ENCODE data around the gene SPATA31C1. TPM values are rescaled to one million over a fixed set of nuclear protein-coding genes. Genes with fewer than 3 reads are reported as not detected.
"Not testable (repeated sequence)": the region's sequence is repeated elsewhere in the genome, so short reads cannot be mapped to it uniquely, and the experiment has no call there.

Gene SPATA31C1
- total RNA-seq, 1 donor from 2014 or later: not detected

- H3K4me1 Mint-ChIP-seq (ENCODE audit: low read depth): peaks cover 2% of the 10 kb centered on the region
- no peaks in the 10 kb centered on the region for H3K9me3 Mint-ChIP-seq
- peaks cover 12% of the 10 kb centered on the region for H3K27me3 Mint-ChIP-seq (ENCODE audit: low read depth)
- intact Hi-C loops (cut with micrococcal nuclease): no loop called here
- H3K4me3 Mint-ChIP-seq (ENCODE audit: low read depth): no peak overlapping the region
- no peaks in the 10 kb centered on the region for H3K36me3 Mint-ChIP-seq (ENCODE audit: low read depth)
- no peak for DNase-seq (ENCODE audit: low spot score)
- no peak overlapping the region for H3K27ac Mint-ChIP-seq
Observed at GRCh38 chr9:87889882-87890252, 27.9 kb upstream of the SPATA31C1 start.

- no peak overlapping the region for H3K27ac Mint-ChIP-seq
- no peak overlapping the region for H3K4me3 Mint-ChIP-seq (ENCODE audit: low read depth)
- peaks cover 12% of the 10 kb centered on the region for H3K27me3 Mint-ChIP-seq (ENCODE audit: low read depth)
- no peaks in the 10 kb centered on the region for H3K36me3 Mint-ChIP-seq (ENCODE audit: low read depth)
- peaks cover 2% of the 10 kb centered on the region for H3K4me1 Mint-ChIP-seq (ENCODE audit: low read depth)
- H3K9me3 Mint-ChIP-seq: no peaks in the 10 kb centered on the region
- DNase-seq (ENCODE audit: low spot score): no peak
- intact Hi-C loops (cut with micrococcal nuclease): no loop called here
Observed at GRCh38 chr9:87890837-87891236, 26.9 kb upstream of the SPATA31C1 start.

- Mint-ChIP-seq H3K36me3 (ENCODE audit: low read depth) (no peaks in the 10 kb centered on the region), H3K27me3 (ENCODE audit: low read depth) (peaks cover 12% of the 10 kb centered on the region), H3K27ac (no peak overlapping the region), H3K4me3 (ENCODE audit: low read depth) (no peak overlapping the region), H3K9me3 (no peaks in the 10 kb centered on the region), H3K4me1 (ENCODE audit: low read depth) (peaks cover 2% of the 10 kb centered on the region)
- no peak for DNase-seq (ENCODE audit: low spot score)
- intact Hi-C loops (cut with micrococcal nuclease): no loop called here
Observed at GRCh38 chr9:87891754-87892153, 26.0 kb upstream of the SPATA31C1 start.

- Mint-ChIP-seq H3K27me3 (ENCODE audit: low read depth) (peaks cover 14% of the 10 kb centered on the region), H3K9me3 (no peaks in the 10 kb centered on the region), H3K4me1 (ENCODE audit: low read depth) (peaks cover 2% of the 10 kb centered on the region), H3K27ac (no peak overlapping the region), H3K4me3 (ENCODE audit: low read depth) (no peak overlapping the region), H3K36me3 (ENCODE audit: low read depth) (no peaks in the 10 kb centered on the region)
- DNase-seq (ENCODE audit: low spot score): no peak
- intact Hi-C loops (cut with micrococcal nuclease): no loop called here
Observed at GRCh38 chr9:87892956-87893355, 24.8 kb upstream of the SPATA31C1 start.

GRCh38 chr9:87894998-87895625 is 22.6 kb upstream of the SPATA31C1 start:
- Mint-ChIP-seq H3K27me3 (ENCODE audit: low read depth) (peaks cover 23% of the 10 kb centered on the region), H3K36me3 (ENCODE audit: low read depth) (no peaks in the 10 kb centered on the region), H3K9me3 (no peaks in the 10 kb centered on the region)

GRCh38 chr9:87896891-87897290 is 20.9 kb upstream of the SPATA31C1 start:
- Mint-ChIP-seq H3K27me3 (ENCODE audit: low read depth) (peaks cover 26% of the 10 kb centered on the region), H3K9me3 (peaks cover 4% of the 10 kb centered on the region), H3K27ac (no peak overlapping the region), H3K4me1 (ENCODE audit: low read depth) (peaks cover 2% of the 10 kb centered on the region), H3K36me3 (ENCODE audit: low read depth) (no peaks in the 10 kb centered on the region), H3K4me3 (ENCODE audit: low read depth) (no peak overlapping the region)
- intact Hi-C loops (cut with micrococcal nuclease): no loop called here
- no peak for DNase-seq (ENCODE audit: low spot score)

More at GRCh38 chr9:87894998-87895625, 22.6 kb upstream of the SPATA31C1 start:
- Mint-ChIP-seq H3K4me1 (ENCODE audit: low read depth) (peaks cover 2% of the 10 kb centered on the region), H3K4me3 (ENCODE audit: low read depth) (no peak overlapping the region), H3K27ac (no peak overlapping the region)
- DNase-seq (ENCODE audit: low spot score): no peak
- intact Hi-C loops (cut with micrococcal nuclease): no loop called here

DNA sequence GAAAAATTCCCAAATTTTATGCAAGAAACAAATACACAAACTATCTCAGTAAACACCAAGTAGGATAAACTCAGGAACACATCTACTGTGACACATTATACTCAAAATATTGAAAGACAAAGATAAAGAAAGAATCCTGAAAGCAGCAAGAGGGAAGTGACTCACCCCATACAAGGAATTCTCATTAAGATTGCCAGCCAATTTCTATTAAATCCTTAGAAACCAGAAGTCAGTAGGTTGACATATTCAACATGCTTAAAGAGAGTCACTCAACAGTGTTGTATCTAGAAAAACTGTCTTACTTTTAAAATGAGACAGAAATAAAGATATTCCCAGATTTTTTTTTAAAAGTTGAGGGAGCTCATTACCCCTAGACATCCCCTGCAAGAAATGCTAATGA is 19.6 kb upstream of the SPATA31C1 start:
- no peaks in the 10 kb centered on the region for H3K36me3 Mint-ChIP-seq (ENCODE audit: low read depth)
- H3K4me3 Mint-ChIP-seq (ENCODE audit: low read depth): no peak overlapping the region
- no peak for DNase-seq (ENCODE audit: low spot score)
- intact Hi-C loops (cut with micrococcal nuclease): no loop called here
- no peaks in the 10 kb centered on the region for H3K4me1 Mint-ChIP-seq (ENCODE audit: low read depth)
- peaks cover 20% of the 10 kb centered on the region for H3K27me3 Mint-ChIP-seq (ENCODE audit: low read depth)
- H3K9me3 Mint-ChIP-seq: peaks cover 4% of the 10 kb centered on the region
- no peak overlapping the region for H3K27ac Mint-ChIP-seq

- Mint-ChIP-seq H3K27me3 (ENCODE audit: low read depth) (peaks cover 14% of the 10 kb centered on the region), H3K9me3 (peaks cover 13% of the 10 kb centered on the region)
- H3K4me1 Mint-ChIP-seq (ENCODE audit: low read depth); H3K27ac Mint-ChIP-seq; H3K36me3 Mint-ChIP-seq (ENCODE audit: low read depth); H3K4me3 Mint-ChIP-seq (ENCODE audit: low read depth); DNase-seq (ENCODE audit: low spot score); intact Hi-C loops (cut with micrococcal nuclease): not testable (repeated sequence)
Observed at GRCh38 chr9:87902371-87902770, 15.4 kb upstream of the SPATA31C1 start.

DNA sequence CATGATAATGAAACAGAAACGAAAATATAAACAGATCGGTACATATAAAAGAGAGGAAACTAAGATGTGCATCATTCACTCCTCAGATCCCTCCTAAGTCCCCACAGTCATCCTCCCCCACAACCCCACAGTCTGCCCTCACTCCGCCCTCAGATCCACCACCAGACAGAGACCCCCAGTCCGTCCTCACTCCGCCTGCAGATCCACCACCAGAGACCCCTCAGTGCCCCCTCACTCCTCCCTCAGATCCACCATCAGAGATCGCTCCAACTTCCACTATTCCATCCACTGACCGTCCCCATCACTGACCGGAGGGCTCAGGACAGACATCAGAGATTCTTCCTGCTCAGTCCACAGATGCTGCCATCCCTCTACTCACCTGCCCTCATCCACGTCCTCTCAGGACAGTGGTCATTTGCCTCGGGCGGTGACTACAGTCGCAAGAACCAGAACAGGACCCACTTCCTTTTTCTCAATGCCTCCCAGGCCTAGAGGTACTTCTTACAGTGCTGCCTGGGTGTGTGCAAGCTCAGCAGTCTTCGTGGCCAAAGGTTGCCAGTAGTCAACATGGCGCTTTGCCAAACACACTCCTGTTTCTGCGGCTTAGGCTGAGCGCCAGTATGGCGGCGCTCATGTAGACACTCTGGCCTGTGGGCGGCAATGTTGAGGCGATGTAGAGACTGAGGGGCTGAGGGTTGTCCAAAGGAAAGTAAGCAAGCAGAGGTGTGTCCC is 8.3 kb upstream of the SPATA31C1 start:
- H3K36me3 Mint-ChIP-seq (ENCODE audit: low read depth): no peaks in the 10 kb centered on the region

GRCh38 chr9:87910821-87911220 is 6.9 kb upstream of the SPATA31C1 start:
- no peak overlapping the region for H3K4me3 Mint-ChIP-seq (ENCODE audit: low read depth)

More for the DNA sequence above, 8.3 kb upstream of the SPATA31C1 start:
- Mint-ChIP-seq H3K4me3 (ENCODE audit: low read depth) (no peak overlapping the region), H3K27me3 (ENCODE audit: low read depth) (peaks cover 11% of the 10 kb centered on the region), H3K27ac (no peak overlapping the region), H3K9me3 (no peaks in the 10 kb centered on the region), H3K4me1 (ENCODE audit: low read depth) (no peaks in the 10 kb centered on the region)
- no peak for DNase-seq (ENCODE audit: low spot score)
- intact Hi-C loops (cut with micrococcal nuclease): no loop called here

DNA sequence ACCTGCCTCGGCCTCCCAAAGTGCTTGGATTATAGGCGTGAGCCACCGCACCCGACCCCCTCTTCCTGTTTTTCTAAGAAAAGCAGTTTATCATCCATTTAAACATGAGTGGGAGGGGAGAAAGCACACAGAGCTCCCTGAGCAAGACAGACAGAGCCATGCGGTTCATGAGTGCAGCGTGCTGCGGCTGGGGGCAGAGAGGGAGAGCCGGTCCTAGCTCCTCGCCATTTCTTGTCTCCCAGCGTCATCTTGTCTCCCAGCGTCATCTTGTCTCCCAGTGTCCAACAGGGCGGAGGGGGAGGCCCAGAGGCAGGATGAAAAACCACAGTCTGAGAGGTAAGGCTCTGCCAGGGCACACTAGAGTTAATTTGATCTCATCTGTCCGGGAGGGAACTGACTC is 1.3 kb downstream of the SPATA31C1 start:
- H3K36me3 Mint-ChIP-seq (ENCODE audit: low read depth); DNase-seq (ENCODE audit: low spot score); H3K4me3 Mint-ChIP-seq (ENCODE audit: low read depth); H3K27me3 Mint-ChIP-seq (ENCODE audit: low read depth); H3K27ac Mint-ChIP-seq; intact Hi-C loops (cut with micrococcal nuclease); H3K4me1 Mint-ChIP-seq (ENCODE audit: low read depth); H3K9me3 Mint-ChIP-seq: not testable (repeated sequence)

More at GRCh38 chr9:87910821-87911220, 6.9 kb upstream of the SPATA31C1 start:
- H3K27ac Mint-ChIP-seq: no peak overlapping the region
- intact Hi-C loops (cut with micrococcal nuclease): no loop called here
- no peaks in the 10 kb centered on the region for H3K9me3 Mint-ChIP-seq
- no peaks in the 10 kb centered on the region for H3K4me1 Mint-ChIP-seq (ENCODE audit: low read depth)
- H3K27me3 Mint-ChIP-seq (ENCODE audit: low read depth): peaks cover 11% of the 10 kb centered on the region
- DNase-seq (ENCODE audit: low spot score): no peak
- H3K36me3 Mint-ChIP-seq (ENCODE audit: low read depth): no peaks in the 10 kb centered on the region

GRCh38 chr9:87921561-87921960 is 3.8 kb downstream of the SPATA31C1 start:
- DNase-seq (ENCODE audit: low spot score); H3K36me3 Mint-ChIP-seq (ENCODE audit: low read depth); H3K4me3 Mint-ChIP-seq (ENCODE audit: low read depth); intact Hi-C loops (cut with micrococcal nuclease); H3K27ac Mint-ChIP-seq; H3K27me3 Mint-ChIP-seq (ENCODE audit: low read depth); H3K4me1 Mint-ChIP-seq (ENCODE audit: low read depth); H3K9me3 Mint-ChIP-seq: not testable (repeated sequence)

DNA sequence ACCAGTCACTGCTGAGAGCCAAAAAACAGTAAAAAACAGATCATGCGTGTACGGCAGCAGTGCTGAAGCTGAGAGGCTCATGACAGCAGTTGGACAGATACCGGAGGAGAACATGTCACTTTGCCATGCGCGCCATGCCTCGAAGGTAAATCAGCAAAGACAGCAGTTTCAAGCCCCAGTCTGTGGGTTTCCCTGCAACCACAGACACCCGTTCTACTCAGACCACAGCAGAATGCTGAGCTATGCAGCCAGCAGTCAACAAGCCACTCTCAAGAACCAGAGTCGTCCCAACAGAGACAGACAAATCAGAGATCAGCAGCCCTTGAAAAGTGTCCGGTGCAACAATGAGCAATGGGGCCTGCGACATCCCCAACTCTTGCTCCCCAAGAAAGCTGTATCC is 5.2 kb downstream of the SPATA31C1 start:
- intact Hi-C loops (cut with micrococcal nuclease); H3K9me3 Mint-ChIP-seq; H3K4me1 Mint-ChIP-seq (ENCODE audit: low read depth); H3K27ac Mint-ChIP-seq; H3K4me3 Mint-ChIP-seq (ENCODE audit: low read depth); H3K36me3 Mint-ChIP-seq (ENCODE audit: low read depth); H3K27me3 Mint-ChIP-seq (ENCODE audit: low read depth): not testable (repeated sequence)
- DNase-seq (ENCODE audit: low spot score): peak; percentile 51

Measured in activated T-helper 2 cell treated with anti-CD3 and anti-CD28 coated beads, Interferon-gamma antibody, Interleukin-2, Interleukin-4, amounts not matched to agents 10 μg/mL and 5 μg/mL and 100 μg/mL, durations not matched to agents 14 hours and 24 hours and 36 hours (primary cell).